Bronchus fibroblast of lung (primary cell): ENCODE results near the gene SPDYE8. TPM values are rescaled to one million over a fixed set of nuclear protein-coding genes. Genes with fewer than 3 reads are reported as not detected.

ENCODE experiments used
- total RNA-seq: library from RNA; depleted of rRNA; stranded (reverse); fragments of >200 nt; gene quantifications from 2 replicates; pipeline ENCODE4 v1.2.3, GENCODE V29; 2015

The SPDYE8 gene, protein sequence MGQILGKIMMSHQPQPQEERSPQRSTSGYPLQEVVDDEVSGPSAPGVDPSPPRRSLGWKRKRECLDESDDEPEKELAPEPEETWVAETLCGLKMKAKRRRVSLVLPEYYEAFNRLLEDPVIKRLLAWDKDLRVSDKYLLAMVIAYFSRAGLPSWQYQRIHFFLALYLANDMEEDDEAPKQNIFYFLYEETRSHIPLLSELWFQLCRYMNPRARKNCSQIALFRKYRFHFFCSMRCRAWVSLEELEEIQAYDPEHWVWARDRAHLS
- total RNA-seq, result not detected in 2 replicates

DNA sequence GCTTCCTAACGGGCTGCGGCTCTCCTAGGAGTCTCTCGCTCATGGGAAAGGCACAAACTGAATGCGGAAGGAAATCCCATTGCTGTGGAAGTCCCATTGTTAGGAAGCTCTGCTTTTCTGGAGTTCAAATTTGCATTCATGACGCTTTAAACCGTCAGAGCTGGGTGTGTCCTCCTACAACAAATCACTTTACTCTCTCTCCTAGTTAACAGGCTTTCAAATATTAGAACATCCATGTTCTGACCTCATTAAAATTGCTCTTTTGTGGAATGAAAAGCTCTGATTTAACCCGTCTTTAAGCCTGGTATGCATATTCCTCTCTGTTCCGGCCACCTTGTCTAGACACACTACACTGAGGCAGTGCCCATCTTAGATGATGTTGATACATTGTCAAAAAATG, at the start of gene SPDYE8:
Gene SPDYE8 (minus strand): TSS at position 101 of the 400 bp plus-strand sequence. CDS start 1,800 bp downstream, outside the sequence.

DNA sequence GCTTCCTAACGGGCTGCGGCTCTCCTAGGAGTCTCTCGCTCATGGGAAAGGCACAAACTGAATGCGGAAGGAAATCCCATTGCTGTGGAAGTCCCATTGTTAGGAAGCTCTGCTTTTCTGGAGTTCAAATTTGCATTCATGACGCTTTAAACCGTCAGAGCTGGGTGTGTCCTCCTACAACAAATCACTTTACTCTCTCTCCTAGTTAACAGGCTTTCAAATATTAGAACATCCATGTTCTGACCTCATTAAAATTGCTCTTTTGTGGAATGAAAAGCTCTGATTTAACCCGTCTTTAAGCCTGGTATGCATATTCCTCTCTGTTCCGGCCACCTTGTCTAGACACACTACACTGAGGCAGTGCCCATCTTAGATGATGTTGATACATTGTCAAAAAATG, 28.2 kb upstream of the SPDYE8 start, which contains the start of gene SPDYE11:
Gene SPDYE11 (minus strand): TSS at position 101 of the 400 bp plus-strand sequence. CDS start 1,800 bp downstream, outside the sequence.

Other genes with a start within 250 kb of the SPDYE8 start
- gene TYW1B, start 201.6 kb downstream of the SPDYE8 start, total RNA-seq, result 0.30 and 0.67 TPM in 2 replicates
- 7.9 TPM in 2 replicates for gene POM121, start 104.7 kb downstream of the SPDYE8 start, total RNA-seq
- under 0.01 TPM in 1 of 2 replicates, not detected in the other for gene TRIM74, start 60.3 kb downstream of the SPDYE8 start, total RNA-seq
- not detected in 2 replicates for gene SPDYE11, start 28.1 kb upstream of the SPDYE8 start, total RNA-seq
- not detected in 2 replicates for gene SPDYE9, start 56.3 kb upstream of the SPDYE8 start, total RNA-seq